KMS-11 (cell line): Measurements from ENCODE around the gene ZFYVE28.

ENCODE experiments used
- H2AFZ ChIP-seq: fragments of 200-600 bp; sonication (generic); 2 replicates; pipeline ENCODE4 v1.6.1; 2016; ENCODE audit warnings: antibody characterized with exemption, mixed run types, low read depth
- H3K27ac ChIP-seq: fragments of 200-600 bp; sonication (generic); 2 replicates; pipeline ENCODE4 v1.6.1; 2016; ENCODE audit warnings: mild to moderate bottlenecking, mixed run types
- H3K27me3 ChIP-seq: fragments of 200-600 bp; sonication (generic); 2 replicates; pipeline ENCODE4 v1.6.1; 2017; ENCODE audit warnings: mild to moderate bottlenecking, low read depth, mixed run types, moderate library complexity; ENCODE audit not compliant: insufficient read depth
- H3K36me3 ChIP-seq: fragments of 200-600 bp; sonication (generic); 2 replicates; pipeline ENCODE4 v1.6.1; 2017; ENCODE audit warnings: mild to moderate bottlenecking, mixed run types; ENCODE audit not compliant: insufficient read depth
- H3K4me1 ChIP-seq: fragments of 200-600 bp; sonication (generic); 2 replicates; pipeline ENCODE4 v1.6.1; 2016; ENCODE audit warnings: mild to moderate bottlenecking, low read depth, mixed run types; ENCODE audit not compliant: poor library complexity, severe bottlenecking
- H3K4me2 ChIP-seq: fragments of 200-600 bp; sonication (generic); 2 replicates; pipeline ENCODE4 v1.7.0; 2016; ENCODE audit warnings: mild to moderate bottlenecking, mixed run types
- H3K4me3 ChIP-seq: fragments of 200-600 bp; sonication (generic); IDR thresholded peaks from 2 replicates; pipeline ENCODE4 v1.6.1; 2017; ENCODE audit warnings: low read depth, low read length, mixed read lengths; ENCODE audit not compliant: insufficient read depth
- H3K79me2 ChIP-seq: fragments of 200-600 bp; sonication (generic); 2 replicates; pipeline ENCODE4 v1.6.1; 2016; ENCODE audit warnings: low read depth, mixed run types; ENCODE audit not compliant: insufficient read depth
- H3K9ac ChIP-seq: fragments of 200-600 bp; sonication (generic); 2 replicates; pipeline ENCODE4 v1.6.1; 2016; ENCODE audit warnings: mild to moderate bottlenecking, mixed run types
- H4K20me1 ChIP-seq: fragments of 200-600 bp; sonication (generic); 2 replicates; pipeline ENCODE4 v1.6.1; 2016; ENCODE audit warnings: mild to moderate bottlenecking, mixed run types; ENCODE audit not compliant: insufficient read depth
- CTCF ChIP-seq: fragments of 200-600 bp; sonication (generic); conservative IDR thresholded peaks from 2 replicates; pipeline ENCODE4 v1.6.1; 2017; ENCODE audit warnings: low read depth, mild to moderate bottlenecking, antibody characterized with exemption, low read length, moderate library complexity, mixed read lengths

The ZFYVE28 gene

GRCh38 chr4:2424581-2424980 is 6.1 kb upstream of the ZFYVE28 start:
- TF ChIP-seq CTCF, result no peak
- no peaks in the 10 kb centered on the region for H3K79me2 ChIP-seq
- no peaks in the 10 kb centered on the region for H4K20me1 ChIP-seq
- H3K4me1 ChIP-seq, result no peaks in the 10 kb centered on the region
- H3K36me3 ChIP-seq, result no peaks in the 10 kb centered on the region
- H3K4me2 ChIP-seq, result no peak overlapping the region
- no peak overlapping the region for H3K4me3 ChIP-seq
- H2AFZ ChIP-seq, result no peak overlapping the region
- H3K9ac ChIP-seq, result no peak overlapping the region
- peaks cover 4% of the 10 kb centered on the region; the same call in 1 of the 2 replicates for H3K27me3 ChIP-seq
- no peak overlapping the region for H3K27ac ChIP-seq

GRCh38 chr4:2423695-2424094 is 5.2 kb upstream of the ZFYVE28 start:
- H3K79me2 ChIP-seq, result no peaks in the 10 kb centered on the region
- H2AFZ ChIP-seq, result no peak overlapping the region
- peaks cover 4% of the 10 kb centered on the region; the same call in 1 of the 2 replicates for H3K27me3 ChIP-seq
- no peak overlapping the region for H3K27ac ChIP-seq
- H3K4me2 ChIP-seq, result no peak overlapping the region
- H4K20me1 ChIP-seq, result no peaks in the 10 kb centered on the region
- no peak overlapping the region for H3K9ac ChIP-seq
- H3K4me3 ChIP-seq, result no peak overlapping the region
- TF ChIP-seq CTCF, result no peak
- H3K4me1 ChIP-seq, result no peaks in the 10 kb centered on the region
- no peaks in the 10 kb centered on the region for H3K36me3 ChIP-seq

GRCh38 chr4:2423066-2423465 is 4.6 kb upstream of the ZFYVE28 start:
- Histone ChIP-seq H3K36me3 (no peaks in the 10 kb centered on the region), H2AFZ (no peak overlapping the region), H4K20me1 (no peaks in the 10 kb centered on the region), H3K4me1 (no peaks in the 10 kb centered on the region), H3K4me2 (no peak overlapping the region), H3K9ac (no peak overlapping the region), H3K27ac (no peak overlapping the region), H3K27me3 (peaks cover 4% of the 10 kb centered on the region; the same call in 1 of the 2 replicates), H3K79me2 (no peaks in the 10 kb centered on the region), H3K4me3 (no peak overlapping the region)
- TF ChIP-seq CTCF, result no peak

- Histone ChIP-seq H3K4me2 (no peak overlapping the region), H3K27me3 (peaks cover 8% of the 10 kb centered on the region; the same call in 1 of the 2 replicates), H2AFZ (no peak overlapping the region), H3K27ac (no peak overlapping the region), H4K20me1 (no peaks in the 10 kb centered on the region), H3K79me2 (no peaks in the 10 kb centered on the region), H3K4me3 (no peak overlapping the region), H3K36me3 (no peaks in the 10 kb centered on the region), H3K9ac (no peak overlapping the region), H3K4me1 (no peaks in the 10 kb centered on the region)
- TF ChIP-seq CTCF, result no peak
Observed at GRCh38 chr4:2421928-2422327, 3.5 kb upstream of the ZFYVE28 start.

- no peak for TF ChIP-seq CTCF
- Histone ChIP-seq H3K36me3 (no peaks in the 10 kb centered on the region), H3K4me1 (peaks cover 2% of the 10 kb centered on the region), H3K4me2 (no peak overlapping the region), H3K9ac (no peak overlapping the region), H3K27ac (no peak overlapping the region), H3K79me2 (no peaks in the 10 kb centered on the region), H3K27me3 (peaks cover 8% of the 10 kb centered on the region; the same call in 1 of the 2 replicates), H4K20me1 (no peaks in the 10 kb centered on the region), H2AFZ (no peak overlapping the region), H3K4me3 (no peak overlapping the region)
Observed at GRCh38 chr4:2419814-2420213, 1.4 kb upstream of the ZFYVE28 start.
